ENCODE results near the gene DHRS1. TPM values are rescaled to one million over a fixed set of nuclear protein-coding genes. Genes with fewer than 3 reads are reported as not detected.

DHRS1 gene
- total and polyA plus RNA-seq, 9 of the 15 experiments (the other 6 are each of a cell fraction or from before 2014, with no cell fraction given), result 7.3 to 33.6 (median 13.3) TPM

DNA sequence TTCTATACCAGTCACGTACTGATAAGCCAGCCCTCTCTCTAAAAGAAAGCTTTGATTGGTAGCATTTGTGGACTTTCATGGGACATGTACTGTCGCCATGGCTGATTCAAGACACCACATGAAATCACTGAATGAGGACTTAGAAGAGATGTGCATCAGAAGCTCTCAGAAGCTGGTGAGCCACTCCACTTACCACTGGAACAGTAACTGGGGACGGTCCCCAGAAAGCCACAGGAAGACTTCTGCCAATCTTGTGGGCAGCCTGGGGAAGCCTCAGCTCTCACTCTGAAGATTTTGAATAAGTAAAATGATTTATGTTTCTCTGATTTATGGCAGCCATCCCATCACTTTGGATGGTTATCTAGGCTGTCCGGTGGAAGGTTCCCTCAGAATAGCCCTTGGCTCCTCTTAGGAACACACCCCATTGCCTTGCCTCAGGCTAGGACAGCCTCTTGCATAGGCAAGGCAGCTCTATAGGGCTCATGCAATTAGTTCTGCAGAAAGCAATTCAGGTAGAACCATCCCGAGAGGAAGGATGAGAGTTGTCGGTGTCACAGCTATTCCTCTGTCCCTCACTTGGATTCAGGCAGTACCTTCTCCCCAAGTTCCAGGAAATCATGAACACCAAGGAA, 9.8 kb downstream of the DHRS1 start (continued):
- TF ChIP-seq PBX2 (CRISPR knock-in tag; IDR thresholded peaks at IDR 0.05; ENCODE audit: low read depth) (no peak), PBX2 (tag; conservative IDR thresholded peaks at IDR 0.05; ENCODE audit: low read depth) (0 out of 2 replicates have a peak, but pooled peaks have one; percentile 16), MEIS2 (IDR thresholded peaks at IDR 0.05; ENCODE audit: partially characterized antibody) (peak; percentile 6)
- TF ChIP-seq, protein P1, sequence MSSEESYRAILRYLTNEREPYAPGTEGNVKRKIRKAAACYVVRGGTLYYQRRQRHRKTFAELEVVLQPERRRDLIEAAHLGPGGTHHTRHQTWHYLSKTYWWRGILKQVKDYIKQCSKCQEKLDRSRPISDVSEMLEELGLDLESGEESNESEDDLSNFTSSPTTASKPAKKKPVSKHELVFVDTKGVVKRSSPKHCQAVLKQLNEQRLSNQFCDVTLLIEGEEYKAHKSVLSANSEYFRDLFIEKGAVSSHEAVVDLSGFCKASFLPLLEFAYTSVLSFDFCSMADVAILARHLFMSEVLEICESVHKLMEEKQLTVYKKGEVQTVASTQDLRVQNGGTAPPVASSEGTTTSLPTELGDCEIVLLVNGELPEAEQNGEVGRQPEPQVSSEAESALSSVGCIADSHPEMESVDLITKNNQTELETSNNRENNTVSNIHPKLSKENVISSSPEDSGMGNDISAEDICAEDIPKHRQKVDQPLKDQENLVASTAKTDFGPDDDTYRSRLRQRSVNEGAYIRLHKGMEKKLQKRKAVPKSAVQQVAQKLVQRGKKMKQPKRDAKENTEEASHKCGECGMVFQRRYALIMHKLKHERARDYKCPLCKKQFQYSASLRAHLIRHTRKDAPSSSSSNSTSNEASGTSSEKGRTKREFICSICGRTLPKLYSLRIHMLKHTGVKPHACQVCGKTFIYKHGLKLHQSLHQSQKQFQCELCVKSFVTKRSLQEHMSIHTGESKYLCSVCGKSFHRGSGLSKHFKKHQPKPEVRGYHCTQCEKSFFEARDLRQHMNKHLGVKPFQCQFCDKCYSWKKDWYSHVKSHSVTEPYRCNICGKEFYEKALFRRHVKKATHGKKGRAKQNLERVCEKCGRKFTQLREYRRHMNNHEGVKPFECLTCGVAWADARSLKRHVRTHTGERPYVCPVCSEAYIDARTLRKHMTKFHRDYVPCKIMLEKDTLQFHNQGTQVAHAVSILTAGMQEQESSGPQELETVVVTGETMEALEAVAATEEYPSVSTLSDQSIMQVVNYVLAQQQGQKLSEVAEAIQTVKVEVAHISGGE (CRISPR knock-in tag; IDR thresholded peaks at IDR 0.05), result no peak

All from K562 (cell line).